GM21737 (cell line): ENCODE results near the gene TPRG1L.

ENCODE experiments used
- ATAC-seq: cut with Tn5 transposase; IDR thresholded peaks from one replicate; pipeline ENCODE4 v1.9.1; 2021; ENCODE audit warnings: mild to moderate bottlenecking, moderate library complexity; ENCODE audit not compliant: unreplicated experiment

Gene TPRG1L

GRCh38 chr1:3676581-3677470, 52.0 kb downstream of the TPRG1L start:
- ATAC-seq = peak; percentile 56

GRCh38 chr1:3677484-3677883, 52.7 kb downstream of the TPRG1L start:
- no peak for ATAC-seq

DNA sequence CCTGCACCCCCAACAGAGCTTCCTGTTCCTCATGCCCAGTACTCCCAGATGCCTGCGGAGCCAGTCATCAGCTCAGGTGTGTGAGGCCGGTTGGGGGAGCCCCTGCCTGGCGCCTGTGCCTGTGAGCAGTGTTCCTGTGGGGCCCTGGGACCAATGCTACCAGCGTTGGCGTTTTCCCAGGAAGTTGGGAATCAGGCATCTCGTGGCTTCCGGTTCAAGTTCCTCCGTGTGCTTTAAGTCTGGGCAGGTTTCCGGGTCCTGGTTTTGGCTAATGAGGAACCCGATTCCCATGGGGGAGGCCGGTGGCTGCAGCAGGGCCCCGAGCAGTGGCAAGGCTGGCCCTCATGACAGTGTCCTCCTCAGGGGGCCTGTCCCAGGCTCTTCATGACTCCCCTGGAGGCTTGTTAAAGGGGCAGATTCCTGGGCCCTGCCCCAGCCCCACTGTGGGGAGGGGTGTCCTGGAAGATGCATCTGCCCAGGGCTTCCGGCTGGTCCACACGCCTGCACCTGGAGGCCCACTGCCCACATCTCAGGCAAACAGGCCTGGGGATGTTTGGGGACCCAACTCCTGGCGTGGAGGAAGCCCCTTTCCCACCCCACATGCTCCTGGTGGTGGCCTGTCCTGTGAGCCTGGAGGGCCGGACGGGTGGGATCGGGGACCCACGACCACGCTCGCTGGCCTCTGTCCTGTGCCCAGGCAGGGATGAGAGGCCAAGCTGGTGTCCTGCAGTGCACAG, 53.7 kb downstream of the TPRG1L start:
- no peak for ATAC-seq

- ATAC-seq = no peak
These were observed 54.3 kb downstream of the TPRG1L start for GRCh38 chr1:3679098-3679555.
